Measurements from ENCODE around the gene FAM177A1. TPM values are rescaled to one million over a fixed set of nuclear protein-coding genes. Genes with fewer than 3 reads are reported as not detected.

FAM177A1 gene
- total RNA-seq, 1 experiment from 2014 or later = 46.2 TPM

GRCh38 chr14:35112641-35113040 is 66.6 kb downstream of the FAM177A1 start:
- H3K27ac ChIP-seq (ENCODE audit: low read depth, low read length) = no peak overlapping the region
- intact Hi-C loops (cut with micrococcal nuclease) = loop anchor here (5.0 kb wide), 1 partner anchor 50 kb away; no protein-coding TSS in a partner anchor
- H3K9me3 ChIP-seq (ENCODE audit: control insufficient read depth in 1 of 2, insufficient read depth in 1 of 2, low read depth in 1 of 2, low read length in 2 of 2) = peaks cover 0 to 7% of the 10 kb centered on the region in 2 experiments; a peak in 1 of 4 replicates
- no peak for DNase-seq (ENCODE audit: low read depth, low spot score)
- ChIA-PET POLR2A (no interaction called here), CTCF (no interaction called here), RAD21 (ENCODE audit: low non-redundant PET in 1 of 2, low total read pairs in 2 of 2, uncharacterized antibody in 2 of 2, unreplicated experiment in 2 of 2) (no interaction called here)
- no peak for TF ChIP-seq REST (IDR thresholded peaks at IDR 0.05; ENCODE audit: low read depth)
- TF ChIP-seq POLR2A (IDR thresholded peaks at IDR 0.05; ENCODE audit: borderline replicate concordance, extremely low read depth, insufficient read depth, insufficient read length) = no peak
- no peak for TF ChIP-seq CEBPB (IDR thresholded peaks at IDR 0.05; ENCODE audit: low read depth)
- no peak for TF ChIP-seq EGR1 (IDR thresholded peaks at IDR 0.05; ENCODE audit: low read depth)
- no peak for TF ChIP-seq CTCF (IDR thresholded peaks at IDR 0.05 in 2 of 3, conservative IDR thresholded peaks at IDR 0.05 in 1 of 3; ENCODE audit: borderline replicate concordance in 1 of 3, insufficient read depth in 1 of 3, low read depth in 2 of 3, low read length in 2 of 3)
- TF ChIP-seq FOSL1 (IDR thresholded peaks at IDR 0.05; ENCODE audit: low read depth) = no peak
- TF ChIP-seq ELF1 (IDR thresholded peaks at IDR 0.05; ENCODE audit: borderline replicate concordance, low read depth) = no peak
- TF ChIP-seq POLR2AphosphoS5 (IDR thresholded peaks at IDR 0.05; ENCODE audit: low read depth, low read length) = no peak
- TF ChIP-seq MAX (IDR thresholded peaks at IDR 0.05) = no peak
- TF ChIP-seq JUND (IDR thresholded peaks at IDR 0.05) = no peak
- no peak for TF ChIP-seq YY1 (IDR thresholded peaks at IDR 0.05; ENCODE audit: extremely low read depth, insufficient replicate concordance, low read depth, low read length)
- no peak for TF ChIP-seq SRF (IDR thresholded peaks at IDR 0.05; ENCODE audit: low read depth)
- TF ChIP-seq ZFX (IDR thresholded peaks at IDR 0.05) = no peak
- no peak for TF ChIP-seq SP1 (IDR thresholded peaks at IDR 0.05; ENCODE audit: low read depth)
- no peak for TF ChIP-seq ZNF274 (IDR thresholded peaks at IDR 0.05; ENCODE audit: low read depth, low read length)
- peaks cover 5 to 24% of the 10 kb centered on the region in 2 experiments for H3K36me3 ChIP-seq (ENCODE audit: control insufficient read depth in 1 of 2, insufficient read depth in 2 of 2, low read length in 2 of 2)
- H4K20me1 ChIP-seq (ENCODE audit: insufficient read depth) = no peaks in the 10 kb centered on the region
- no peak overlapping the region for H3K4me3 ChIP-seq (replicated peaks in 1 of 2; ENCODE audit: low read depth in 1 of 2, low read length in 2 of 2)
- no peak overlapping the region for H2AFZ ChIP-seq (ENCODE audit: low read depth, low read length, poor library complexity, severe bottlenecking)
- no peaks in the 10 kb centered on the region for H3K9me2 ChIP-seq (ENCODE audit: insufficient read depth)
- no peaks in the 10 kb centered on the region for H3K4me1 ChIP-seq (ENCODE audit: control insufficient read depth in 1 of 2, insufficient read depth in 2 of 2, low read length in 2 of 2)
- no peak overlapping the region for H3K4me2 ChIP-seq (ENCODE audit: low read length)
- ATAC-seq = no peak
- no TSS peak for BruUV-seq (replicated peaks)
- H3K9ac ChIP-seq (ENCODE audit: low read length) = no peak overlapping the region
- no peaks in the 10 kb centered on the region for H3K27me3 ChIP-seq (ENCODE audit: insufficient read depth, low read length)
- no peaks in the 10 kb centered on the region for H3K79me2 ChIP-seq (ENCODE audit: insufficient read depth, low read length)
